ENCODE results near the gene COL5A2. TPM values are rescaled to one million over a fixed set of nuclear protein-coding genes. Genes with fewer than 3 reads are reported as not detected.

COL5A2 gene
- polyA plus RNA-seq, 1 donor (not counting 4 experiments of a cell fraction or from before 2014, with no cell fraction given), result 7.2 TPM

DNA sequence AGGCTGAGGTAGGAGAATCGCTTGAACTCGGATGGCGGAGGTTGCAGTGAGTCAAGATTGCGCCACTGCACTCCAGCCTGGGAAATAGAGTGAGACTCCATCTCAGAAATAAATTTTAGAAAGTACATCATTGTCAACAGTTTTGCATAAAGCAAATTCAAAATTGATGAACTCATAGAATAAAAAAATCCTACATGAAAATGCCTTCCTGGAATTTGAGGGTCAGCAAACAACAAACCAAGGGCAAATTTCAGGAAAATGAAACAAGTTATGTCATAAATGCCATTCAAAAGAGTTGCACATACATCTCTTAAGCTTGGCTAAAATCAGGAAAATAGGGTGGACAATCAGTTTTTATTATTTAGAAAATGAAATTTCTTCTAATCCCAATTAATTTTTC, 45.1 kb downstream of the COL5A2 start:
- no peaks in the 10 kb centered on the region for H3K9me1 ChIP-seq (ENCODE audit: control insufficient read depth, extremely low read depth, insufficient read depth, low read length)
- no peak overlapping the region for H3K4me3 ChIP-seq (ENCODE audit: control insufficient read depth in 2 of 3, extremely low read depth in 1 of 3, insufficient read depth in 2 of 3, low read depth in 1 of 3, low read length in 3 of 3)

GRCh38 chr2:189131991-189132390, 47.6 kb downstream of the COL5A2 start:
- dilution Hi-C loops (cut with MboI; ENCODE audit: extremely low pct_ligation_motif_present, low sequenced_read_pairs), result no loop called here
- H4K20me1 ChIP-seq (ENCODE audit: control insufficient read depth, extremely low read depth, insufficient read depth, low read length), result no peaks in the 10 kb centered on the region
- no peaks in the 10 kb centered on the region for H3K27me3 ChIP-seq (ENCODE audit: control insufficient read depth, extremely low read depth, insufficient read depth, low read length)
- no peak for FAIRE-seq
- H3K36me3 ChIP-seq (ENCODE audit: control insufficient read depth in 2 of 2, extremely low read depth in 1 of 2, insufficient read depth in 2 of 2, low read length in 2 of 2), result no peaks in the 10 kb centered on the region
- no peaks in the 10 kb centered on the region for H3K9me1 ChIP-seq (ENCODE audit: control insufficient read depth, extremely low read depth, insufficient read depth, low read length)
- no peak overlapping the region for H3K9ac ChIP-seq (ENCODE audit: control insufficient read depth, extremely low read depth, insufficient read depth, low read length)
- H3K79me2 ChIP-seq (ENCODE audit: control insufficient read depth, insufficient read depth, low read length), result no peaks in the 10 kb centered on the region
- H3K4me1 ChIP-seq (ENCODE audit: control insufficient read depth, extremely low read depth, insufficient read depth, low read length), result no peaks in the 10 kb centered on the region
- no peak for DNase-seq (ENCODE audit: low read depth, low spot score)
- no peak overlapping the region for H3K27ac ChIP-seq (ENCODE audit: control insufficient read depth, insufficient read depth, low read length)
- H3K4me3 ChIP-seq (ENCODE audit: control insufficient read depth in 2 of 3, extremely low read depth in 1 of 3, insufficient read depth in 2 of 3, low read depth in 1 of 3, low read length in 3 of 3), result no peak overlapping the region
- H3K4me2 ChIP-seq (ENCODE audit: control insufficient read depth, extremely low read depth, insufficient read depth, low read depth, low read length), result no peak overlapping the region
- TF ChIP-seq, protein P1, sequence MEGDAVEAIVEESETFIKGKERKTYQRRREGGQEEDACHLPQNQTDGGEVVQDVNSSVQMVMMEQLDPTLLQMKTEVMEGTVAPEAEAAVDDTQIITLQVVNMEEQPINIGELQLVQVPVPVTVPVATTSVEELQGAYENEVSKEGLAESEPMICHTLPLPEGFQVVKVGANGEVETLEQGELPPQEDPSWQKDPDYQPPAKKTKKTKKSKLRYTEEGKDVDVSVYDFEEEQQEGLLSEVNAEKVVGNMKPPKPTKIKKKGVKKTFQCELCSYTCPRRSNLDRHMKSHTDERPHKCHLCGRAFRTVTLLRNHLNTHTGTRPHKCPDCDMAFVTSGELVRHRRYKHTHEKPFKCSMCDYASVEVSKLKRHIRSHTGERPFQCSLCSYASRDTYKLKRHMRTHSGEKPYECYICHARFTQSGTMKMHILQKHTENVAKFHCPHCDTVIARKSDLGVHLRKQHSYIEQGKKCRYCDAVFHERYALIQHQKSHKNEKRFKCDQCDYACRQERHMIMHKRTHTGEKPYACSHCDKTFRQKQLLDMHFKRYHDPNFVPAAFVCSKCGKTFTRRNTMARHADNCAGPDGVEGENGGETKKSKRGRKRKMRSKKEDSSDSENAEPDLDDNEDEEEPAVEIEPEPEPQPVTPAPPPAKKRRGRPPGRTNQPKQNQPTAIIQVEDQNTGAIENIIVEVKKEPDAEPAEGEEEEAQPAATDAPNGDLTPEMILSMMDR (optimal IDR thresholded peaks at IDR 0.05 in 1 of 3, IDR thresholded peaks at IDR 0.05 in 1 of 3, conservative IDR thresholded peaks at IDR 0.05 in 1 of 3; ENCODE audit: extremely low read depth in 1 of 3, insufficient read depth in 2 of 3, low read length in 3 of 3), result no peak
- no peak for TF ChIP-seq EZH2 (IDR thresholded peaks at IDR 0.05; ENCODE audit: low read length)
- no peaks in the 10 kb centered on the region for H3K9me3 ChIP-seq (ENCODE audit: control insufficient read depth, low read depth, low read length)
- no peak overlapping the region for H2AFZ ChIP-seq (ENCODE audit: control insufficient read depth, low read length)

More for the DNA sequence above, 45.1 kb downstream of the COL5A2 start:
- FAIRE-seq (no peak), DNase-seq (ENCODE audit: low read depth, low spot score) (no peak)
- no peaks in the 10 kb centered on the region for H3K4me1 ChIP-seq (ENCODE audit: control insufficient read depth, extremely low read depth, insufficient read depth, low read length)
- no peaks in the 10 kb centered on the region for H3K27me3 ChIP-seq (ENCODE audit: control insufficient read depth, extremely low read depth, insufficient read depth, low read length)
- H4K20me1 ChIP-seq (ENCODE audit: control insufficient read depth, extremely low read depth, insufficient read depth, low read length), result no peaks in the 10 kb centered on the region
- no peaks in the 10 kb centered on the region for H3K9me3 ChIP-seq (ENCODE audit: control insufficient read depth, low read depth, low read length)
- H3K79me2 ChIP-seq (ENCODE audit: control insufficient read depth, insufficient read depth, low read length), result no peaks in the 10 kb centered on the region
- H2AFZ ChIP-seq (ENCODE audit: control insufficient read depth, low read length), result no peak overlapping the region
- TF ChIP-seq, protein P1 (optimal IDR thresholded peaks at IDR 0.05 in 1 of 3, IDR thresholded peaks at IDR 0.05 in 1 of 3, conservative IDR thresholded peaks at IDR 0.05 in 1 of 3; ENCODE audit: extremely low read depth in 1 of 3, insufficient read depth in 2 of 3, low read length in 3 of 3), result no peak
- no peak for TF ChIP-seq EZH2 (IDR thresholded peaks at IDR 0.05; ENCODE audit: low read length)
- H3K4me2 ChIP-seq (ENCODE audit: control insufficient read depth, extremely low read depth, insufficient read depth, low read depth, low read length), result no peak overlapping the region
- dilution Hi-C loops (cut with MboI; ENCODE audit: extremely low pct_ligation_motif_present, low sequenced_read_pairs), result no loop called here
- no peaks in the 10 kb centered on the region for H3K36me3 ChIP-seq (ENCODE audit: control insufficient read depth in 2 of 2, extremely low read depth in 1 of 2, insufficient read depth in 2 of 2, low read length in 2 of 2)
- no peak overlapping the region for H3K27ac ChIP-seq (ENCODE audit: control insufficient read depth, insufficient read depth, low read length)
- no peak overlapping the region for H3K9ac ChIP-seq (ENCODE audit: control insufficient read depth, extremely low read depth, insufficient read depth, low read length)
